ENCODE measurements around the gene ECI1.

ECI1 gene

DNA sequence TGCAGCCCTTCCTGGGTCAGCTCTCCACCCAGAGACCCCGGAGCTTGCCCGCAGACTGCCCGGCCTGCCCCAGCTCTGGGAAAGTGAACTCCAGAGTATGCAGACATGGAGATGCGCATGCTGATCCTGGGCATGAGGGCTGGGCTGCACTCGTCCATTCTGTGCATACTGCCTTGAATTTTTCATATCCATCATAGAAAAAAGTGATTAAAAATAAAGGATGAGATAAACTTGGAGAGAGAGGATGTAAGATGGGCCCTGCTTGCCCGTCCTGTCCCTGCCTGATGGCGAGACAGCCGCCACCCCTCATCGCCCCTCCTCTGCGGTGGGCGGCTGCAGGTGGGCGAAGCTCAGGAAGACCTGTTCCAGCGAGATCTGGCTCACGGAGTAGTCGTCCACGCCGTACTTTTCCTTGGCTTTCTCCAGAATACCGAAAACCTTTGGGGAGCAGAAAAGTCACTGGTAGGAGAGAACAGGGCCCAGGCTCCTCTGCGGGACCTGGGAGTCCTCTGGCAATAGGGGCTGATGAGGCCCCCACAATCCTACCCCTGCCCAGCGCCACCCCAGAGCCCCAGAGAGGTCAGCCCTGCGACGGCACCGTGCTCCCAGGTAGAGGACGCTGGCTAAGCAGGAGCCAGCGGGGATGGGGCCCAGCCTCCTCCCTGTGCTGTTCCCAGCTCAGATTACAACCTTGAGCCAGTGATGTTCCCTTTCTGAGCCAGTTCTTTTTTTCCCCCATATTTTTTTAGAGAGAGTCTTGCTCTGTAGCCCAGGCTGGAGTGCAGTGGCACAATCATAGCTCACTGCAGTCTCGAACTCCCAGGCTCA is 25.2 kb upstream of the ECI1 start:
- TF ChIP-seq CTCF (IDR thresholded peaks at IDR 0.05; ENCODE audit: low read depth, low read length) (no peak), EZH2phosphoT487 (IDR thresholded peaks at IDR 0.05; ENCODE audit: low read depth) (no peak)
- no peak overlapping the region for H3K9ac ChIP-seq (ENCODE audit: low read length)
- no peak overlapping the region for H3K4me2 ChIP-seq (ENCODE audit: low read length)
- H3K4me1 ChIP-seq (ENCODE audit: low read length): no peaks in the 10 kb centered on the region
- no peaks in the 10 kb centered on the region for H3K9me3 ChIP-seq (ENCODE audit: insufficient read depth, low read length)
- H3K36me3 ChIP-seq (replicated peaks; ENCODE audit: low read depth, low read length): no peaks in the 10 kb centered on the region
- H3K4me3 ChIP-seq (ENCODE audit: low read length): no peak overlapping the region
- no peaks in the 10 kb centered on the region for H3K79me2 ChIP-seq (ENCODE audit: low read length)
- H3K27me3 ChIP-seq (ENCODE audit: low read depth, low read length): no peaks in the 10 kb centered on the region
- H4K20me1 ChIP-seq (ENCODE audit: insufficient read depth, low read length): no peaks in the 10 kb centered on the region
- no peak overlapping the region for H2AFZ ChIP-seq (ENCODE audit: low read depth, low read length)
- H3K27ac ChIP-seq (ENCODE audit: low read length): no peak overlapping the region

DNA sequence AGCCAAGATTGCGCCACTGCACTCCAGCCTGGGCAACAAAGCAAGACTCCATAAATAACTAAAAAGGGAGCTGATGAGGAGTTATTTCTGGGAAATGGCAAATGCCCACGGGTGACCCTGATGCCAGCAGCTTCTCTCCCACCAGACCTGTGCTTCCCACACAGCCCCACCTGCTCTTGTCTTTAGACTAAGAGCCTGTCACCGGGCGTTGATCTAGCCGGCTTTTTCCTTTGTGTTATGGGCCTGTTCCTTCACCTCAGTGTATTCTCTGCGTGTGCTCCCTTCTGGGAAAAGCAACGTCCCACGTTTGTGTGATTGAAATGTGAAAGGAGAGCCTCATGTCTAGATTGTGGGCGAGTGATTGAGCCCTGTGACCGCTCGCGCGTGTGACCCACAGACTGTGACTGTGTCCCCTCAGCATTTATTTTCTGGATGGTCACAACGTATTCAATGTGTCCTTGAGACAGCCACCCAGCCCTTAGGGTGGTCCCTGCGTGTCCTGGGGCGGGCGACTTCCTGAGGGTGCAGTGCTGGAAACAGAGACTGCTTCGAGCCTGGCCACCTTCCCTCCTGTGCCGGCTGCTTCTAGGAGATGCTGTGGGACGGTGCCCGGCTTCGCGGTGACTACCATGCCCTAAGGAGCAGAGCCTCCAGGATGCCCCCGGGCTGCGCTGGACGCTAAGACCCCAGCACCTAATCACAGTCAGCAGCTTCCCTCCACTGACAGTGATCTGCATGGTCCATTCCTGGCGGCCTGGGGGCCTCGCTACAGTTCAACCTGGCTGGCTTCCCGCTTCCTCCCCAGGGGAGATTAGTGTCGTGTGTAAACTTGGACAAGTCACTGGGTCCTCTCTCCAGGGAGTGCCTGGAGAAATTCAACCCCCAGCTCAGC is 24.3 kb upstream of the ECI1 start:
- Histone ChIP-seq H3K79me2 (ENCODE audit: low read length) (no peaks in the 10 kb centered on the region), H3K4me3 (ENCODE audit: low read length) (no peak overlapping the region), H3K27me3 (ENCODE audit: low read depth, low read length) (no peaks in the 10 kb centered on the region), H3K4me1 (ENCODE audit: low read length) (no peaks in the 10 kb centered on the region), H3K9ac (ENCODE audit: low read length) (no peak overlapping the region), H3K27ac (ENCODE audit: low read length) (no peak overlapping the region), H3K36me3 (replicated peaks; ENCODE audit: low read depth, low read length) (no peaks in the 10 kb centered on the region), H4K20me1 (ENCODE audit: insufficient read depth, low read length) (no peaks in the 10 kb centered on the region), H3K4me2 (ENCODE audit: low read length) (no peak overlapping the region), H3K9me3 (ENCODE audit: insufficient read depth, low read length) (no peaks in the 10 kb centered on the region), H2AFZ (ENCODE audit: low read depth, low read length) (no peak overlapping the region)
- no peak for TF ChIP-seq CTCF (IDR thresholded peaks at IDR 0.05; ENCODE audit: low read depth, low read length)
- TF ChIP-seq EZH2phosphoT487 (IDR thresholded peaks at IDR 0.05; ENCODE audit: low read depth): no peak

DNA sequence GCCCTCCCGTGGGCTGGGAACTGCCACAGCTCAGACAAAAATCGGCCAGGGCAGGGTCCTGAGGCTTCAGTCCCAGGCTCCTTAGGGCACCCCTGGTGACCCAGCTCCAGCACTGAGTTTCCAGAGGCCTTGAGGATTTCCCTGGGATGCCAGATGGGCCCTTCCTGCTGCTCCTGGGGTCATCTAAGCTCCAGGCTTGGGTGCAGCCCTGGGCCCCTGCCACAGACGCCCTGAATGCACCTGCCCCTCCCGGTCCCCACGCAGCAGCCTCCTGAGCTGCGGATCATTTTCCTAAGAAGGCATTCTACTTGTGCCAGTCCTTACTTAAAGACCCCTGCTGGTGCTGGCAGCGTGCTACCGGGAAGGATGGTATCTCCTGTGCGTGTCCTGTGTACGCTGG is 22.5 kb upstream of the ECI1 start:
- Histone ChIP-seq H3K27ac (ENCODE audit: low read length) (no peak overlapping the region), H3K4me2 (ENCODE audit: low read length) (no peak overlapping the region), H3K4me3 (ENCODE audit: low read length) (no peak overlapping the region), H3K9ac (ENCODE audit: low read length) (no peak overlapping the region), H2AFZ (ENCODE audit: low read depth, low read length) (no peak overlapping the region), H3K9me3 (ENCODE audit: insufficient read depth, low read length) (no peaks in the 10 kb centered on the region), H3K27me3 (ENCODE audit: low read depth, low read length) (no peaks in the 10 kb centered on the region), H4K20me1 (ENCODE audit: insufficient read depth, low read length) (no peaks in the 10 kb centered on the region; the same call in 1 of the 2 replicates), H3K36me3 (replicated peaks; ENCODE audit: low read depth, low read length) (no peaks in the 10 kb centered on the region), H3K4me1 (ENCODE audit: low read length) (peaks cover 7% of the 10 kb centered on the region), H3K79me2 (ENCODE audit: low read length) (peaks cover 7% of the 10 kb centered on the region; the same call in 1 of the 2 replicates)
- TF ChIP-seq EZH2phosphoT487 (IDR thresholded peaks at IDR 0.05; ENCODE audit: low read depth) (no peak), CTCF (IDR thresholded peaks at IDR 0.05; ENCODE audit: low read depth, low read length) (no peak)

DNA sequence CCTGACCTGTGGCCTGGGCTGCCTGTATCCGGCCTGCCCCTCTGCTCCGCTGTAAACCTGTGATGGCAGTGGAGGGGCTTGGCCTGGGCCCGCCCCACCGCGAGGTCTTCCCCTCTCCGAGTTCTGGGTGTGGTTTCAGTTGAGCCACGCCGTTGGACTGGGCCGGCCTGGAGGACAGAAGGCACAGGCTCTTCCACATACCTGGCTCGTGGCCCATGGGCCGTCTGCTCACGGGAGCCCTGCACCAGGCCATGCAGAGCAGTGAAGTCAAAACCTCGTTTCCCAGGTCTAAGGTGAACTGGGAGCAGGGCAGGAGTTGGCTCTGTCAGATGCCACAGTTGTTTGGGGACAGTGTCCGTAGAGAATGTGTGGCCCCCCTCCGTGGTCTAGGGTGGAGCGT is 22.1 kb upstream of the ECI1 start:
- H4K20me1 ChIP-seq (ENCODE audit: insufficient read depth, low read length): no peaks in the 10 kb centered on the region; the same call in 1 of the 2 replicates
- TF ChIP-seq EZH2phosphoT487 (IDR thresholded peaks at IDR 0.05; ENCODE audit: low read depth) (no peak), CTCF (IDR thresholded peaks at IDR 0.05; ENCODE audit: low read depth, low read length) (no peak)
- no peaks in the 10 kb centered on the region for H3K27me3 ChIP-seq (ENCODE audit: low read depth, low read length)
- no peak overlapping the region for H3K27ac ChIP-seq (ENCODE audit: low read length)
- peaks cover 7% of the 10 kb centered on the region for H3K4me1 ChIP-seq (ENCODE audit: low read length)
- no peak overlapping the region for H3K9ac ChIP-seq (ENCODE audit: low read length)
- no peaks in the 10 kb centered on the region for H3K36me3 ChIP-seq (replicated peaks; ENCODE audit: low read depth, low read length)
- peaks cover 7% of the 10 kb centered on the region; the same call in 1 of the 2 replicates for H3K79me2 ChIP-seq (ENCODE audit: low read length)
- no peak overlapping the region for H3K4me3 ChIP-seq (ENCODE audit: low read length)
- no peak overlapping the region for H3K4me2 ChIP-seq (ENCODE audit: low read length)
- H2AFZ ChIP-seq (ENCODE audit: low read depth, low read length): no peak overlapping the region
- H3K9me3 ChIP-seq (ENCODE audit: insufficient read depth, low read length): no peaks in the 10 kb centered on the region

All from OCI-LY3 (cell line).